ENCODE data around the gene RXRG. TPM values are rescaled to one million over a fixed set of nuclear protein-coding genes. Genes with fewer than 3 reads are reported as not detected.

RXRG gene
- polyA plus RNA-seq, 1 of the 3 experiments (the other 2 are of a cell fraction): not detected

GRCh38 chr1:165367375-165367993, 77.4 kb downstream of the RXRG start (continued):
- peak; percentile 94 for TF ChIP-seq CTCF (IDR thresholded peaks at IDR 0.05)

GRCh38 chr1:165365341-165365740, 79.6 kb downstream of the RXRG start:
- Histone ChIP-seq H3K4me1 (ENCODE audit: control insufficient read depth in 1 of 2, insufficient read depth in 2 of 2, low read depth in 1 of 2, low read length in 1 of 2) (no peaks in the 10 kb centered on the region), H3K4me2 (no peak overlapping the region), H3F3A (replicated peaks; ENCODE audit: insufficient read depth) (no peaks in the 10 kb centered on the region), H3K36me3 (replicated peaks in 1 of 2; ENCODE audit: control insufficient read depth in 1 of 2, insufficient read depth in 2 of 2, low read length in 1 of 2) (no peaks in the 10 kb centered on the region), H3K9ac (no peak overlapping the region), H3K27me3 (ENCODE audit: insufficient read depth) (no peaks in the 10 kb centered on the region; the same call in 1 of the 2 replicates), H3K27ac (ENCODE audit: low read depth in 2 of 2, low read length in 1 of 2) (no peak overlapping the region), H3K9me2 (no peaks in the 10 kb centered on the region), H3K9me3 (no peaks in the 10 kb centered on the region), H4K20me1 (ENCODE audit: insufficient read depth) (no peaks in the 10 kb centered on the region), H2AFZ (ENCODE audit: low read depth) (no peak overlapping the region), H3K79me2 (ENCODE audit: insufficient read depth) (no peaks in the 10 kb centered on the region), H3K4me3 (ENCODE audit: low read depth in 2 of 2, low read length in 1 of 2) (no peak overlapping the region)
- ChIA-PET CTCF (interaction anchor here (0.8 to 5.6 kb wide), 4 partner anchors 7 to 251 kb away, joined by 3 to 75 read pairs (median 3); partner anchors contain the start of gene LMX1A), POLR2A (no interaction called here)
- TF ChIP-seq FOSL2 (IDR thresholded peaks at IDR 0.05; ENCODE audit: borderline replicate concordance, low read depth) (no peak), CTCF (IDR thresholded peaks at IDR 0.05) (no peak), PBX3 (IDR thresholded peaks at IDR 0.05) (no peak), GATA2 (CRISPR knock-in tag; IDR thresholded peaks at IDR 0.05) (no peak), RAD21 (IDR thresholded peaks at IDR 0.05; ENCODE audit: low read length) (no peak), FOXJ3 (CRISPR knock-in tag; IDR thresholded peaks at IDR 0.05) (no peak), POLR2AphosphoS5 (IDR thresholded peaks at IDR 0.05; ENCODE audit: low read depth, low read length) (no peak), ELF1 (IDR thresholded peaks at IDR 0.05) (no peak), FOXM1 (IDR thresholded peaks at IDR 0.05; ENCODE audit: low read depth) (no peak), EP300 (IDR thresholded peaks at IDR 0.05; ENCODE audit: borderline replicate concordance in 1 of 2, low read depth in 1 of 2, low read length in 1 of 2) (no peak), RCOR1 (IDR thresholded peaks at IDR 0.05; ENCODE audit: low read length) (no peak), SIN3A (IDR thresholded peaks at IDR 0.05; ENCODE audit: borderline replicate concordance, low read depth, low read length) (no peak), NFIC (IDR thresholded peaks at IDR 0.05; ENCODE audit: borderline replicate concordance) (no peak), YY1 (IDR thresholded peaks at IDR 0.05; ENCODE audit: low read depth) (no peak), USF1 (IDR thresholded peaks at IDR 0.05; ENCODE audit: borderline replicate concordance, low read depth) (no peak), NRF1 (IDR thresholded peaks at IDR 0.05; ENCODE audit: low read depth, low read length) (no peak), SMC3 (IDR thresholded peaks at IDR 0.05; ENCODE audit: low read depth, low read length) (no peak)
- WGBS (ENCODE audit: low lambda C conversion rate): 12% methylated on average over 2 of the region's 2 CpGs
- DNase-seq: no peak
